HAP-1 (cell line): ENCODE measurements around the gene GPC4.

Experiments used
- DNase-seq, 2 experiments: peaks; one replicate each; pipeline ENCODE4 v3.0.0-alpha.2; 2016 to 2020; ENCODE audit warnings: low spot score in 2 of 2
- H3K27me3 ChIP-seq: fragments of 250-450 bp; sonication (Bioruptor Pico); 2 replicates; pipeline ENCODE4 v1.5.1; 2020; ENCODE audit warnings: low read depth, mild to moderate bottlenecking, moderate library complexity
- H3K36me3 ChIP-seq: fragments of 250-450 bp; sonication (Bioruptor Pico); replicated peaks from 2 replicates; pipeline ENCODE4 v1.5.1; 2020; ENCODE audit warnings: mild to moderate bottlenecking
- H3K4me1 ChIP-seq: fragments of 250-450 bp; sonication (Bioruptor Pico); 2 replicates; pipeline ENCODE4 v1.5.1; 2020; ENCODE audit warnings: mild to moderate bottlenecking
- H3K4me3 ChIP-seq: fragments of 250-450 bp; sonication (Bioruptor Pico); 2 replicates; pipeline ENCODE4 v1.5.1; 2020; ENCODE audit warnings: mild to moderate bottlenecking, moderate library complexity
- H3K9me3 ChIP-seq: fragments of 250-450 bp; sonication (Bioruptor Pico); 2 replicates; pipeline ENCODE4 v1.5.1; 2020; ENCODE audit warnings: mild to moderate bottlenecking, moderate library complexity
- in situ Hi-C: fragments of 300-500 bp; cut with MboI; formaldehyde crosslinking; loops from 3 replicates; pipeline ENCODE4 v1.14.3; 2020; ENCODE audit warnings: low sequenced_read_pairs, inconsistent platforms, mixed read lengths

Gene GPC4

GRCh38 chrX:133250184-133251100 lies 164.8 kb downstream of the GPC4 start:
- in situ Hi-C loops: no loop called here
- DNase-seq: no peak
- peaks cover 13% of the 10 kb centered on the region for H3K4me1 ChIP-seq
- no peak overlapping the region for H3K4me3 ChIP-seq
- H3K9me3 ChIP-seq: peaks cover 13% of the 10 kb centered on the region
- H3K27me3 ChIP-seq: no peaks in the 10 kb centered on the region
- no peaks in the 10 kb centered on the region for H3K36me3 ChIP-seq
